Gastroesophageal sphincter (tissue), 4 donors: ENCODE data around the gene F10. TPM values are rescaled to one million over a fixed set of nuclear protein-coding genes. Genes with fewer than 3 reads are reported as not detected.

Source experiments
- ATAC-seq: fragments of 150-250 bp; one replicate; pipeline ENCODE4 v1.9.1; 2016; ENCODE audit warnings: mild to moderate bottlenecking, moderate library complexity
- H3K27ac ChIP-seq, 4 donors: fragments of 200-600 bp; sonication (generic) in 3 of 4; 1 replicate in 3 of 4; 2 replicates in 1 of 4; pipeline ENCODE4 v1.5.1; 2016 to 2019
- H3K27me3 ChIP-seq: fragments of 200-600 bp; sonication (generic); one replicate; pipeline ENCODE4 v1.5.1; 2019
- H3K36me3 ChIP-seq, 2 donors: fragments of 200-600 bp; sonication (generic); one replicate each; pipeline ENCODE4 v1.5.1; 2019; ENCODE audit warnings: control low read depth in 1 of 2
- H3K4me1 ChIP-seq, 3 donors: fragments of 200-600 bp; sonication (generic); 1 replicate in 2 of 3; 2 replicates in 1 of 3; pipeline ENCODE4 v1.5.1; 2016 to 2019; ENCODE audit warnings: control low read depth in 2 of 3
- H3K4me3 ChIP-seq, 2 donors: fragments of 200-600 bp; sonication (generic); one replicate each; pipeline ENCODE4 v1.5.1; 2019; ENCODE audit warnings: mild to moderate bottlenecking in 1 of 2, moderate library complexity in 1 of 2
- H3K9me3 ChIP-seq, 3 donors: fragments of 200-600 bp; sonication (generic); one replicate each; pipeline ENCODE4 v1.5.1; 2017 to 2019; ENCODE audit warnings: control low read depth in 2 of 3
- CTCF ChIP-seq, 4 experiments: fragments of 200-600 bp in 2 of 4; fragments of 450-650 bp in 2 of 4; sonication (generic) in 1 of 4; IDR thresholded peaks; one replicate each; pipeline ENCODE4 v1.5.1; 2017 to 2019; ENCODE audit warnings: antibody characterized with exemption in 4 of 4, mild to moderate bottlenecking in 2 of 4, moderate library complexity in 2 of 4
- EP300 ChIP-seq: sonication (generic); formaldehyde crosslinking; IDR thresholded peaks from one replicate; pipeline ENCODE4 v1.6.1; 2017; ENCODE audit warnings: antibody characterized with exemption, mild to moderate bottlenecking
- POLR2A ChIP-seq, 2 donors: fragments of 450-650 bp; IDR thresholded peaks; one replicate each; pipeline ENCODE4 v1.6.1; 2017; ENCODE audit warnings: antibody characterized with exemption in 2 of 2, mild to moderate bottlenecking in 2 of 2, moderate library complexity in 1 of 2
- POLR2AphosphoS5 ChIP-seq: sonication (generic); formaldehyde crosslinking; IDR thresholded peaks from one replicate; pipeline ENCODE4 v1.6.1; 2017; ENCODE audit warnings: antibody characterized with exemption
- WGBS, 2 donors: methylation state at CpG; one replicate each; pipeline ENCODE4 v1.1.5; 2018; ENCODE audit warnings: low coverage in 1 of 2; 5-methylcytosine and 5-hydroxymethylcytosine counted together
- total RNA-seq, 4 donors: library from RNA; depleted of rRNA; stranded (reverse); fragments of >200 nt; gene quantifications; one replicate each; pipeline ENCODE4 v1.1.0, GENCODE V29; 2016

F10 gene
- total RNA-seq, 4 donors from 2014 or later = 6.9 to 51.7 (median 12.0) TPM

- Histone ChIP-seq H3K27ac (no peak overlapping the region), H3K4me3 (no peak overlapping the region), H3K36me3 (no peaks in the 10 kb centered on the region), H3K27me3 (peaks cover 2% of the 10 kb centered on the region), H3K9me3 (no peaks in the 10 kb centered on the region), H3K4me1 (peaks cover 0 to under 1% (median 0%) of the 10 kb centered on the region in 3 donors)
- WGBS, 2 donors = 79 to 83% methylated on average over 2 of the region's 2 CpGs
- no peak for TF ChIP-seq CTCF (IDR thresholded peaks at IDR 0.05)
- TF ChIP-seq POLR2A (IDR thresholded peaks at IDR 0.05) = no peak
- no peak for TF ChIP-seq POLR2AphosphoS5
- no peak for TF ChIP-seq EP300
- ATAC-seq = no peak
Measured at GRCh38 chr13:113135281-113135760, 12.7 kb downstream of the F10 start.

- WGBS, 2 donors = 78 to 87% methylated on average over 7 to 10 of the region's 11 CpGs
Measured at GRCh38 chr13:113137691-113138298, 15.2 kb downstream of the F10 start.

GRCh38 chr13:113138792-113139551, 16.4 kb downstream of the F10 start:
- Histone ChIP-seq H3K27me3 (no peaks in the 10 kb centered on the region), H3K9me3 (no peaks in the 10 kb centered on the region), H3K36me3 (peaks cover 0 to 17% of the 10 kb centered on the region in 2 donors), H3K27ac (no peak overlapping the region), H3K4me1 (no peaks in the 10 kb centered on the region), H3K4me3 (no peak overlapping the region)
- 71 to 79% methylated on average over 7 to 11 of the region's 16 CpGs for WGBS, 2 donors
- no peak for TF ChIP-seq POLR2AphosphoS5
- TF ChIP-seq CTCF (IDR thresholded peaks at IDR 0.05) = no peak
- TF ChIP-seq POLR2A (IDR thresholded peaks at IDR 0.05) = no peak
- TF ChIP-seq EP300 = no peak
- ATAC-seq = no peak

More at GRCh38 chr13:113137691-113138298, 15.2 kb downstream of the F10 start:
- Histone ChIP-seq H3K4me1 (no peaks in the 10 kb centered on the region), H3K9me3 (no peaks in the 10 kb centered on the region), H3K36me3 (peaks cover 0 to 9% of the 10 kb centered on the region in 2 donors), H3K27ac (no peak overlapping the region), H3K27me3 (no peaks in the 10 kb centered on the region), H3K4me3 (no peak overlapping the region)
- ATAC-seq = no peak
- TF ChIP-seq EP300 (no peak), POLR2A (IDR thresholded peaks at IDR 0.05) (no peak), CTCF (IDR thresholded peaks at IDR 0.05) (no peak), POLR2AphosphoS5 (no peak)

- no peaks in the 10 kb centered on the region for H3K27me3 ChIP-seq
- TF ChIP-seq POLR2AphosphoS5 (no peak), POLR2A (IDR thresholded peaks at IDR 0.05) (no peak), EP300 (no peak), CTCF (IDR thresholded peaks at IDR 0.05) (no peak)
Measured at GRCh38 chr13:113139577-113139976, 17.0 kb downstream of the F10 start.

More at GRCh38 chr13:113139577-113139976, 17.0 kb downstream of the F10 start:
- Histone ChIP-seq H3K36me3 (peaks cover 0 to 22% of the 10 kb centered on the region in 2 donors), H3K4me1 (no peaks in the 10 kb centered on the region), H3K27ac (no peak overlapping the region), H3K4me3 (no peak overlapping the region), H3K9me3 (no peaks in the 10 kb centered on the region)
- ATAC-seq = no peak
- WGBS, 2 donors = 78 to 83% methylated on average over 3 to 5 of the region's 5 CpGs
